ENCODE measurements around the gene HRCT1. TPM values are rescaled to one million over a fixed set of nuclear protein-coding genes. Genes with fewer than 3 reads are reported as not detected.

HRCT1 gene
- total RNA-seq, 1 donor from 2014 or later: 2.6 TPM

DNA sequence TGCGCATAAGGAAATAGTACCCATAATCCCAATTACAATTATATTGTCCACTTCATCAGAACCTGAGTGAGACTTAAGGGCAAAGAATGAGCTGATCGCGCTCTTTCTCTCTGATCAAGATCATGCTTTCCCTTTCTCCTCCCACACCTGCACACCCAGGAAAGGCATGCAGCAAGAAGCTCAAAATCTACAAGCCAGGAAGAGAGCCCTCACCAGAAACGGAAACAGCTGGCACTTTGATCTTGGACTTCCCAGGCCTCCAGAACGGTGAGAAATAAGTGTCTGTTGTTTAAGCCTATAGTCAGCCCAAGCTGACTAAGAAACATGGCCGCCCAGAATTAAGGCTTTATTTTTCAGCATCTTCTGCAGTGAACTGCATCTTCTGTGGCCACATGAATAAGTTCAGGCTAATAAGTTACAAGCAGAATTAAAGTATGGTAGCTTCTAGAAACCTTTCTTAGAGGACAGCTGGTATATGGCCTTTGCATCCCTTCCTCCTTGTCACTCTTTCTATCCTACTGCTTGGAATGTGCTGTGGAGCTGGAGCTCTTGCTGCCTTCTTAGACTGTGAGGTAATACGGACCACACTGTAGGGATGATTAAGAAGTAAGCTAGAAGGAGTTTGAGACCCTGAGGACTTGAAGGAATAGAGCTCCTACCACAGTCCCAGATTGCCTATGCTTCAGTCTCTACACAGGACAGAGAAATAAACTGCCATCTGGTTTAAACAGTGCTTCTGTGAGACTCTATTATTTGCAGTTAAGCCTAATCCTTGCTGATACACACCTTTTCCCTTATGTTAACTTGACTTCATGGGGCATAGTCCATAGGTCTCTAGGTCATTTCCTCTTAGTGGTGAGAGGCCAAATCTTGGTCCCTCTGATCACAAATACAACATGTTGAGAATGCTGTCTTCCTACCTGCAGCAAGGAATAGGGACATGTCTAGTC is 34.7 kb downstream of the HRCT1 start:
- no peak for DNase-seq (ENCODE audit: low read depth in 2 of 2)

DNA sequence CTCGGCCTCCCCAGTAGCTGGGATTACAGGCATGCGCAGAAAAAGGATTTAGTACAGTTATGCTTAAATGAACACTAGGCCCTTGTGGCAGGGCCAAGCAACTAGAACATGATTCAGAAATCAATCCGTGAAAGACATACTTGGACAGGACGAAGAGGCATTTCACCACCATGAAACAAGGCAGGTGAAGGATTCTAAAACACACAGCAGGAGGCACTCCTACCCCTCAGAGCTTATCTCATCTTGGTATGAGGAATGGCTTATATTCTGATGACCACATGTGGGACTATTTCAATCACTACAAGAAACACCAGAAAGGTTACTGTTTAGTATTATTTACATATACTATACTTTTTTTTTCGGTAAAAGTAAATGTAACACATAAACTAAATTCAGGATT is 36.3 kb downstream of the HRCT1 start:
- no peak for DNase-seq (ENCODE audit: low read depth in 2 of 2)

DNA sequence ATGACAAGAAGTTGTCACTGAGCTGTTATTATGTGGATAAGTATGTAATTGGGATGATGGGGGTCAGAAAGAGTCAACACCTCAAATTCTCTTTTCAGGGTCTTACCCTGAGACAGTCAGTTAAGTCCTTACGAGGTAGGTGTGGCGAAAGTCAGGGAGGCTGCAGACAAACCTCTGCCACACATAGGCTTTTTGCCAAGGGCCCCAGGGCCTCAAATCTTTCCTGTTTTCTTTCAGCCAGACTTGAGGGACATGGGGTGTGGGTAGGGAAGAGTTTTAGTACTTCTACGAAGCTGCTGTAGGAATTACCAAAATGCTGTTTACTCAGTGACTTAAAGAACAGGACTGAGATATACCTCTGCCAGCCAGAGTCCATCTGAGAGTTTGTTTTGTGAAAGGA is 38.2 kb downstream of the HRCT1 start:
- no peak for DNase-seq (ENCODE audit: low read depth in 2 of 2)

DNA sequence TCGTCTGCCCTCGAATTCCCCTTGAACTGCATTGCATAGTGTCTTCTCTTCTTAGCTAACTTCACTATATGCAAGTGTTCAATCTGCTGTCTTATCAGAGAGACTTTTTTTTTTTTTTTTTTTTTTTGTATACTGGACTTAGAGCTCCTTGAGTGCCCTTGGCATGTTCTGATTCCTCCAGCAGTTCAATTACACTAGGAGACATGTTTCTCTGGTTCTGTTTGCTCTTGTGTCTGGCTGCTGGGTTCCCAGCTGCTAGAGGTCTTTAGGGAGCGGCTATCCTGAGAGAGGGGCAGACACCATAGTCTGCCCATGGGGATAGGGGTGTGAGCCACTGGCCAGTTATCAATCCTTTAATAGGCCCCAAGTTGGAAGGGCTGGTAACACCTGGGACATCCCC is 38.8 kb downstream of the HRCT1 start:
- DNase-seq (ENCODE audit: low read depth in 2 of 2): no peak

DNA sequence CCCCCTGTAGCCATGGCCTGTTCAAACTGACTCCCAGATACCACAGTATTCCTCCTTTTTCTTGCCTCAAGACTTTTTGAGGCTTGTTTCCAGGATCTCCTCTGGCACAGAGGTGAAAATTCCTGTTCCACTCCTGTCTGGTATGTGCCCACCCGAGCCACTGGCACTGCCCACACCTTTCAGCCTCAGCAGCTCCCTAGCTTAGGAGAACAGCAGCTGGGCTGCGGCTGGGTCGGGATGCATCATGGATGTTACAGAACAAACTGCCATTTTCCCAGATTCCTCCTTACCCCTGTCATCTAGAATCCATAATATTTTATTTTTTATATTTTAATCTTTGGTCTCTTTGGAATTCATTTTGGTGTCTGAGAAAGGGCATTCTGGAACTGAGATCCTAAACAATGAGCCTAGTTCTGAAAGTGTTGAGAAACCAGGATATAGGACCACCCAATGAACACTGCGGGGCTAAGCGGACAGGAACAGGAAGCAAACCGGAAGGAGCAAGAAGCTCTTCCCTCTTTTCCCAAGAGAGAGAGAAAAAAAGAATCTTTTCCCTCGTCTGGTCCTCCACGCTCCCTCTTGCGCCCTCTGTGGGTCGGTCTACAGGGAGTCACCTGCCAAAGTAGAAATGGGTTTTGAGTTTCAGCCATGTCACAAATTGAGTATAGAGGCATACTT is 39.5 kb downstream of the HRCT1 start:
- DNase-seq (ENCODE audit: low read depth in 2 of 2): peak; percentile 58 to 72

DNA sequence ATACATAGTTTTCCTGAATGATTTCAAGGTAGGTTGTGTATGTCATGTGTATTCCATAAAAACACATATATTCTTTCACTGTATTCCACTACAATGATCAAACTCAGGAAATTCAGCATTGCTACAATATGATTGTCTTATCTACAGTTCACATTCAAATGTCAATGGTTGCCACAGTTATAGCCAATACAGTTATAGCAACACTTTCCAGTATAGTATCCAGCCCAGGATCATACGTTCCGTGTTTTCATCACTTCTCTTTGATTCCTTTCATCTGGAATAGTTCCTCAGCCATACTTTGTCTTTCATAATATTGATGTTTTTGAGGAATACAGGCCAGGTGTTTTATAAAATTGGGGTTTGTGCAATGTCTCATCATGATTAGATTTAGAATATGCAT is 42.4 kb downstream of the HRCT1 start:
- peak; percentile 90 to 93 for DNase-seq (ENCODE audit: low read depth in 2 of 2)

DNA sequence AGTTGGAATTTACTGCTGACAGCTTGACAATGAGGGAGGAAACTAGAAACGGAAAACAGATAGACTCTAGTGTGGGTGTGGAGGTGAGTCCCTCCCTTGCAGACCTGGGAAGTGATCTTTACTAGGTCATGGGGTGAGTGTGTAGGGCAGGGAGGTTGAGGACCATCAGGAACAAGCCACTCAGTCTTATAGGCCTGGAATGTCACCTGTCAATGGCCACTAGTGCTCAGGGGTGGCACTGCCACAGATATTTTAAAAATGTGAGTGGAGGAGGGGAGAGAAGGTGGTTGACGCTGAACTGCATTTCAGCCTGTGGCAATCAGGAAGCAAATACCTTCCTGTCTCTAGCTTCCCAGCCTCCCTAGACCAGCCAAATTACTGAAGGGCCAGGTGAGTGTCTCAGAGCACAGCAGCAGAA is 42.9 kb downstream of the HRCT1 start:
- peak; percentile 83 to 86 for DNase-seq (ENCODE audit: low read depth in 2 of 2)

DNA sequence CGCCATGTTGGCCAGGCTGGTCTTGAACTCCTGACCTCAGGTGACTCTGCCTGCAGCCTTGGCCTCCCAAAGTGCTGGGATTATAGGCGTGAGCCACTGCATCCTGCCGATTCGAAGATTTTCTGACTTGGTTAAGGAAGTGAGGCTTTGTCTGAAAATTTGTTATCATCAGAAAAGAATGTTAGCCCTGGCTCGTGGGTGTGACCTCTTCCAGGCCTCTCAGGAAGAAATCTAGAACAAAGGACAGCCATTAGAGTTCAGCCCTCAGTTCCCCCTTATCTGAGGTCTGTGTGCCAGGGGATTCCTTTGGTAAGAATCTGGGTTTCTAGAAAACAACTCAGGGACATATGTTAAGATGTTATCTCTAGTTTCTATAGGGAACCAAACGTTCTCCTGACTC is 45.7 kb downstream of the HRCT1 start:
- DNase-seq (ENCODE audit: low read depth in 2 of 2): peak in 1 of 2 donors; percentile 78

DNA sequence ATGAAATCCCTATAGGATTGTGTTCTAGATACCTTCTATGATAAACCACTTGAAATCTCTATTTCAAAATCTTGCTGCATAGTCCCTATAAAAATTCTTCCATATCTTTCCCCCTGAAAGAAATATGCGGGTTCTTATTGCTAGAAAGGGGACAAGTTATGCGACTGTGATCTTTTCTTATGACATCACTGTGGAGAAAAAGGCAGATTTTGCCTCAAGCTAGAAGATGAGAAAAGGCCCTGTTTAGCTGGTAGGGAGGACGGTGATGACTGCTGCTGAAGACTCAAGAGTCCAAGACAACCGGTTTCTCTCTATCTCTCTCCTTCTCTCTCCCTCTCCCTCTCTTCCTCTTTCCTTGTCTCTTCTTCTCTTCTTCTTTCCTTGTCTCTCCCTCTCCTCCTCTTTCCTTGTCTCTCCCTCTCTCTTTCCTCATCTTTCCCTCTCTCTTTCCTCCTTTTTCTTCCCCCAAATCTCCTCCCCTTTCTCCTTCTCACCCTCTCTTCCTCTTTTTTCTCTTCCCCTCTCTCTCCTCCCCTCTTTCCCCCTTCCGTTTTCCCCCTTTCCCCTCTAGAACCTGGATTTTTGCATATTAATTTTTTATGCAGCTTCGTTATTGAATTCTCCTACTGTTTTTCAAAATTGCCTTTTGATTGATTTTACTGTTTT is 46.7 kb downstream of the HRCT1 start:
- DNase-seq (ENCODE audit: low read depth in 2 of 2): no peak

DNA sequence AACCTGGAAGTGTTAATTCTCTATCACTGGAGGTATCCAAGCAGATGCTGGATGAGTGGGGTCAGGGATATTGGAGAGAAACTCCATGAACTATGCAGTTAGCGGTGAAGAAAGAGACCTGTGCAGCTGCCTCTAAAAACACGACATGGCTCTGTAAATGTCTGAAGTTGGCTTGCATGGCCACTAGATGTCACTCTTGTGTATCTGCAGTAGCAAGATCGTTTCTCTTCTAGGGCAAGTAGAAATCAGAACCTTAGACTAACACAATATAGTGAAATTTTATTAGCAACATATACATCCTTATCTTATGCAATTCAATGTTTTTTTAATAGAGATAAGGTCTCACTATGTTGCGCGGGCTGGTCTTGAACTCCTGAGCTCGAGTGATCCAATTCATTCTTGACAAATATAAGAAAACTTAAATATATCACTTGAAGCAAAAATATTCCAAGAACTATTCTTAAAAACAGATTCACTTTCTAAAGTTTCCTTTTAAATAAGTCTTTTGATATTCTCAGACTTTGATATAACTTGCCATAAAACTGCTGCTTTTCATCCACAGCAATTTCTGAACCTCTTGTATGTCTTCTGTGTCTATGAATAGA is 49.0 kb downstream of the HRCT1 start:
- peak; percentile 79 to 87 for DNase-seq (ENCODE audit: low read depth in 2 of 2)

DNA sequence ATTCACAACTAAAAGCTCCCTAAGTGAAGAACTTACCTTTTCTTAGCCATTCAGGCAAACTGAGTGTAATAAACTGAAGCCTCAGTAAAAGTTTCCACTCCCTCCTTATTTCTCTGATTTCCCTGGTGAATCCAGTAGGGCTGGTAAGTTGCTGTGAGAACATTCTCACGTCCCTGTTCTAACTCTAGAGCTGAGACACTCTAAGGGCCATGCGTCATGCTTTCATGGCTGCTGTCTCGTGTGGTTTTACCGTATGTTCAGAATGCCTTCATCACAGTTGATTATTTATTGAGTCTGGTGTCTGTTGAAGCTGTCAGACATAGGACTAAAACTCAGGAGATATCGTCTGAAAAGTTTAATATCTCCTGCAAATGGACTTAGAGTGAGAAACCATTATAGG is 50.6 kb downstream of the HRCT1 start:
- DNase-seq (ENCODE audit: low read depth in 2 of 2): no peak

Other genes with a start within 250 kb of the HRCT1 start
- gene RMRP, start 248.2 kb upstream of the HRCT1 start, total RNA-seq: 194,626 and 272,621 TPM in 2 replicates
- gene CCDC107, start 247.9 kb upstream of the HRCT1 start, total RNA-seq: 7.7 and 10.9 TPM in 2 replicates
- 0.51 and 1.0 TPM in 2 replicates for gene ARHGEF39, start 241.0 kb upstream of the HRCT1 start, total RNA-seq
- gene CA9, start 232.3 kb upstream of the HRCT1 start, total RNA-seq: 0.13 TPM in 2 replicates
- 4.4 and 6.2 TPM in 2 replicates for gene TPM2, start 216.3 kb upstream of the HRCT1 start, total RNA-seq
- 230 and 315 TPM in 2 replicates for gene TLN1, start 174.0 kb upstream of the HRCT1 start, total RNA-seq
- gene CREB3, start 173.5 kb upstream of the HRCT1 start, total RNA-seq: 35.5 and 39.9 TPM in 2 replicates
- gene GBA2, start 157.0 kb upstream of the HRCT1 start, total RNA-seq: 66.6 and 78.1 TPM in 2 replicates
- gene RGP1, start 156.9 kb upstream of the HRCT1 start, total RNA-seq: 9.0 and 11.3 TPM in 2 replicates
- 142 and 187 TPM in 2 replicates for gene MSMP, start 151.9 kb upstream of the HRCT1 start, total RNA-seq
- 1.1 and 1.5 TPM in 2 replicates for gene NPR2, start 114.6 kb upstream of the HRCT1 start, total RNA-seq
- gene SPAG8, start 93.9 kb upstream of the HRCT1 start, total RNA-seq: not detected in 2 replicates
- gene HINT2, start 91.2 kb upstream of the HRCT1 start, total RNA-seq: 4.4 and 9.9 TPM in 2 replicates
- not detected in 2 replicates for gene FAM221B, start 77.5 kb upstream of the HRCT1 start, total RNA-seq
- 0.13 and 0.25 TPM in 2 replicates for gene TMEM8B, start 77.0 kb upstream of the HRCT1 start, total RNA-seq
- gene OR13J1, start 35.8 kb upstream of the HRCT1 start, total RNA-seq: not detected in 2 replicates
- gene SPAAR, start 3.3 kb downstream of the HRCT1 start, total RNA-seq: 0.76 and 2.8 TPM in 2 replicates
- gene OR2S2, start 52.0 kb downstream of the HRCT1 start, total RNA-seq: not detected in 2 replicates
- gene RECK, start 130.7 kb downstream of the HRCT1 start, total RNA-seq: 21.7 and 32.9 TPM in 2 replicates
- 57.9 and 108 TPM in 2 replicates for gene GLIPR2, start 230.5 kb downstream of the HRCT1 start, total RNA-seq

Data from dermis microvascular lymphatic vessel endothelial cell (primary cell).